CD4-positive, alpha-beta T cell treated with Interleukin-15 for 1 hour (primary cell): ENCODE measurements around the gene NDUFAF5.

Experiments
- DNase-seq: peaks from one replicate; pipeline ENCODE4 v3.0.0-alpha.2; 2020

The NDUFAF5 gene

DNA sequence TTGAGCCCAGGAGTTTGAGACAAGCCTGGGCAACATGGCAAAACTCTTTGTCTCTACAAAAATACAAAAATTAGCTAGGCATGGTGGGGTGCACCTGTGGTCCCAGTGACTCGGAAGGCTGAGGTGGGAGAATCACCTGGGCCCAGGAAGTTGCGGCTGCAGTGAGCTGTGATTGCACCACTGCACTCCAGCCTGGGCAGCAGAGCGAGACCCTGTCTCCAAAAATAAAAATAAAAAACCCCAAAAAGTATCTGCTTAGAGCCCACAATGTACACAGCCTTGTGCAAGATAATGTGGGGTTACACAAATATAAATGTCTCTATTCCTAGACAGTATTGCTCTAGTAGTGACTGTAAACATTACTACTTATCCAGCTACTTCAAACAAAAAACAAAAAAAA is 6.0 kb upstream of the NDUFAF5 start:
- no peak for DNase-seq

- DNase-seq: no peak
These were observed 1.3 kb upstream of the NDUFAF5 start for GRCh38 chr20:13783528-13783927.

GRCh38 chr20:13784271-13784892 is 446 bp upstream of the NDUFAF5 start:
- no peak for DNase-seq

- DNase-seq: no peak
These were observed 1.5 kb downstream of the NDUFAF5 start for GRCh38 chr20:13786143-13786828.

DNA sequence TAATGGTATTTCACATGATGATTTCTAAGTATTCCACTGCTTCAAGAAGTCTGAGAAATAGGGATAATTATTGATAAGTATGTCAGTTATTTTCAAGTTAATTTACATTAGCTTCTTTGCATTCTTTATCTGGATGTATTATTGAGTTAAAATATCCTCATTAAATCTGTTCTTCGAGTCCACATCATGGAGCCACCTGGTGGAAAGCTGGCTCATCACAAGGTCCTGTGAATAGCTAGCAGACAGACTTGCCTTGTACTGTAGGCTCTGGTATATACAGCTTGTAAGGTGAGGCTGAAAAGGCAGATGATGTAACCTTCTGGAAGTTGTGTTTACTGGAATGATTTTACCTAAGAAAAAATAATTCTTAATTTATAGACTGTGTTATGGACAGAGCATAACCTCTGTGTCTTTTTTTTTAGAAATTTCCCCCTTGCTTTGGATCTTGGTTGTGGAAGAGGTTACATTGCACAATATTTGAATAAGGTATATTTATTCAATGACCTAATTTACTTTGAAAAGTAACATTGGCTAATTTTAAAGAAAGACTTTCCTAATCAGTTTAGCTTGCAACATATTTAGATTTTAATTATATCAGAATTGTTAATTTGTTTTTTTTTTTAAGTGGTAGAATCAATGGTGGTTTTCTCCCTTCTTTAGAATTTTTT is 3.5 kb downstream of the NDUFAF5 start:
- peak; percentile 26 for DNase-seq

- no peak for DNase-seq
These were observed 5.9 kb downstream of the NDUFAF5 start for GRCh38 chr20:13790708-13791107.

GRCh38 chr20:13791540-13792459 is 7.0 kb downstream of the NDUFAF5 start:
- DNase-seq: no peak

DNA sequence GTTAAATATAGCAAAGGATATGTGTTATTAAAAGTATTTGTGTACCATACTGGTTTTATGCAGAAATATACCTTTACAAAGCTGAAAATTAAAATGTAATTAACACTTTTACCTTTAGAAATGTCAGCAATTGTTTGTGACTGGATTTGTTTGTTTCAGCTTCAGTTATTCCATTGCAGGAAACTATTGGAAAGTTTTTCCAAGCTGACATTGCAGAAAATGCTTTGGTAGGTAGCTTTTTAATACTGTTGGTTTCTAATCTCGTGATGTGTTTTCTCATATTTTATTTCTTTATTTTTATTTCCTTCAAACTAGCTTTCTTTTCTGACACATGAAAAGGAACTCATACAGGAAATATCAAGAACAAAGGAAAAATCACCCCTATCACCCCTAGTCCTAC is 8.2 kb downstream of the NDUFAF5 start:
- DNase-seq: no peak

DNA sequence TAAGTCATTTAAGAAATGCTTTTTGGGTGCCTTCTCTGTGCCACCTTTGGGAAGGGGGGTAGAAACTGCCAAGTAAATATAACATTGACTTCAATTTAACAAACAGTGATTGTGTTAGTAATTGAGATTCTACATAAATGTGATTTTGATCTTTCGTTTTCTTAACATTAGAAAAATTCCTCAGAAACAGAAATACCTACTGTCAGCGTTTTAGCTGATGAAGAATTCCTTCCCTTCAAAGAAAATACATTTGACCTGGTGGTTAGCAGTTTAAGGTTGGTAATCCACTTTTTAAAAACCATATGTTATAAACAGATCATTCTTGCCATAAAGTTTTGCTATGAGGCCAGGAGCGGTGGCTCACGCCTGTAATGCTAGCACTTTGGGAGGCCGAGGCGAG is 9.8 kb downstream of the NDUFAF5 start:
- DNase-seq: no peak

GRCh38 chr20:13799040-13799439 is 14.2 kb downstream of the NDUFAF5 start:
- no peak for DNase-seq

DNA sequence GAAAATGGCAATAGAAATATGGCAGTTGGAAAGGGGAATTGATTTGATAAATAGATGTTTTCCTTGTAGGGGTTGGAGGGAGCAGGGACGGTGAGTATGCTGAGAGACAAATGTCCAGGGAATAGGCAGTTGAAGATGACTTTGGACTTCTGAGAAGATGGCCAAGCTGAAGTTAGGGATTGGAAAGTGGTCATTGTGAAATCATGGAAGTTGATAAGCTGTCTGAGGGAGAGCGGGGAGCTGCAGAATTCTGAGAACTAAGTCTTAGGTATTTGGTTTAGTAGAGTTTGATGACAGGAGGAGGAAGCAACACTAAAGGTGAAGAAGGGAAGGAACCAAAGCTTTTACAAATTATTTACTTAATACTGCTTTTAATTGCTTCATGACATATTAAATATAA is 15.1 kb downstream of the NDUFAF5 start:
- no peak for DNase-seq

GRCh38 chr20:13800728-13801134 is 15.9 kb downstream of the NDUFAF5 start:
- no peak for DNase-seq

GRCh38 chr20:13809373-13809772 is 24.5 kb downstream of the NDUFAF5 start:
- DNase-seq: no peak

- DNase-seq: no peak
These were observed 25.0 kb downstream of the NDUFAF5 start for GRCh38 chr20:13809855-13810254.

DNA sequence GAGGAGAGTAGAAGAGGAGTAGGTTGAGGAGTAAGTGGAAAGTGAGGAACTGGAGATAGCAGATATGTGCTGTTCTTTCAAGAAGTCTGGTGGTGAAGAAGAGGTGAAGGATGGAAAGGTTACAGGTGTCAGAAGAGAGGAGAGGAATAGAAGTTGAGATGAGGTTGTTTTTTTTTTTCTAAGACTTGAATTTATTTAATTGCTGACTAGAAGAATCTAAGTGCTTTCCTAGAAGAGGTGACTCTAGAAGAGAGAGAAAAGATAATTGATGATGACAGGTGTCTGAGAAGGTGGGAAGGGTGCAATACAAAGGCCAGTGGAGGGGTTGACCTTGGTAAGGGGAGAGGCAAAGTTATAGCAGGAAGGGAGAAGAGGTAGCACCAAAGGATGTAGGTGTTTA is 25.6 kb downstream of the NDUFAF5 start:
- no peak for DNase-seq

DNA sequence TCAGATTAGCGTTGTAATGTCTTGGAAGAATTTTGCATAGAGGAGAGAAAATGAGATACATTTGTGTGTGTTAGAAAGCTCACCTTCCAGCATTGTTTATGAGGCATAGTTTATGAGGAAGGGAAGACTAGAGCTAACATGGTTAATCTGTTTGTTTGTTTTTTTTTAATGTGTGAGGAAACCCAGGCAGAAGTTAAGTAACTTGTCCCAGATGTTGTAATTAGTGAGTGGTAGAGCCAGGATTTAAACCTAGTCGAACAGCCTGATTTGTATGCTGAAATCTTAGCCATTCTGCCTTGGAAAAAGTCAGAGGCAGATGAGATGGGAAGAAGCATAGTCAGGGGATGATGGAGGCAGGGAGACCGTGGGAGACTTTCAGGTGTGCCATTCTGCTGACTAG is 29.1 kb downstream of the NDUFAF5 start:
- no peak for DNase-seq

DNA sequence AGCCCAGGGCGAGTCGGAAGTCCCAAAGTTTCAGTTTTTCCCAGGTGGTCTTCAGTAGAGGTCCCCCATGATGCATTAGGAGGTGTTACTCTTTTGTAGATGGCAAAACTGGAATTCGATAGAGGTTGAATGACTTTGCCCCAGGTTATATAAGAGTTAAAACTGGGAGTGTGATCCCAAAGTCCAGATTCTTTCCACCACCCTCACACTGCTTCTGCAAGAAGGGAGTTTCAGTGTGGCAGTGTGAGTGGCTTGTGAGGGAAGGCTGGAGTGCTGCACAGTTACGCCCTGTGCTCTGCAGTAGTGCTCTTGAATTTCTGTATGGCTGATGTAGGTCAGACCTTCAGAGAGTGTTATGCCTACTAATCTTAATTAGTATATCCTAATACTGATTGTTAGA is 29.8 kb downstream of the NDUFAF5 start:
- DNase-seq: no peak

- DNase-seq: no peak
These were observed 31.9 kb downstream of the NDUFAF5 start for GRCh38 chr20:13816757-13817156.

GRCh38 chr20:13817342-13817741 is 32.5 kb downstream of the NDUFAF5 start:
- no peak for DNase-seq

GRCh38 chr20:13819885-13820645 is 35.2 kb downstream of the NDUFAF5 start:
- DNase-seq: no peak

- DNase-seq: no peak
These were observed 37.0 kb downstream of the NDUFAF5 start for GRCh38 chr20:13821876-13822275.

DNA sequence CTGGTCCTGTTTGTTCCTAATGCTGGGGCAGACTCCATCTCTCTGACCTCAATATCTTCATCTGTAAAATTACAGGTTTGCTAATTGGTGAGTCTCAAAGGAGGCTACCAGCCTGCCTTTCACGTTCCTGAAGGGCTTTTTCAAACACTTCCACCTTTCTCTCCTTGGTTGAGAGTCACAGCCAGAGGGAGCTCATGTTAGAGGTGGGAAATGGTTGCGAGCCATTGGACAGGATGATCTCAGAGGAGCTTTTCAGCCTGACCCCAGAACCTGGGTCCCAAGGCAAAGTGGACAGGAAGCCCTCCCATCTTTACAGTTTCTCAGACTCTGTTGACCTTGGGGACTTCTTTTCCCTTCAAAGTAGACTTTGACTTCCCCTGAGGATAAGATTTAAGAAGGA is 37.6 kb downstream of the NDUFAF5 start:
- no peak for DNase-seq

DNA sequence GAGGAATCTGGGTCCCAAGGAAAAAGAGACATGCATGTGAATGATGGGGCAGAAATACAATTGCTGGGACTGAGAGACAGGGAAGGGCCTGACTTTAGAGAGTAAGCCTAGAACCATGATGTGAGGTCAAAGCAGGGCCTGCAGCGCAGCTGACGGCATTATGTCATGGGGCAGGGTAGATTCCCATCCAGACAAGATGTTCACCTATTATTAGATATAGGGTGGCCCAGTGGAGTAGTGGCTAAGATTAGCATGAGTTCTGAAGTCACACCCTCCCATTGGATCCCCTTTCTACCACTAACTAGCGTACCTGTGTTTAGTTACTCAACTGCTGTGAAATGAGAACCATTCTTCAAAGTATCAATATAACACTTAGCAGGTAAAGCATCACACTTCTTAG is 39.6 kb downstream of the NDUFAF5 start:
- no peak for DNase-seq
